GM12878 (cell line): ENCODE results near the gene ZDHHC14. TPM values are rescaled to one million over a fixed set of nuclear protein-coding genes. Genes with fewer than 3 reads are reported as not detected.

Source experiments
- ATAC-seq: fragments of 200-7000 bp; cut with Tn5 transposase; 3 replicates; pipeline ENCODE4 v1.9.1; 2020; ENCODE audit warnings: mild to moderate bottlenecking, moderate library complexity
- BruUV-seq: library from RNA; stranded (reverse); fragments of 400-500 nt; replicated peaks from 2 replicates; lab custom pipeline; 2021; lab: Mats Ljungman, UMichigan
- CTCF ChIA-PET: fragments of 300-600 bp; sonication (Branson Sonifier 250); formaldehyde crosslinking; extraction: SDS; loops from one replicate; lab custom pipeline; 2021; ENCODE audit warnings: inconsistent platforms; lab: Yijun Ruan, JAX
- POLR2A ChIA-PET: fragments of 350-600 bp; formaldehyde crosslinking; extraction: SDS; loops from one replicate; lab custom pipeline; 2021; ENCODE audit warnings: inconsistent platforms; lab: Charles Lee
- RAD21 ChIA-PET: fragments of 300-600 bp; sonication (Branson Sonifier 250); formaldehyde crosslinking; loops from one replicate; lab custom pipeline; 2023; ENCODE audit warnings: antibody characterized with exemption; ENCODE audit not compliant: unreplicated experiment; lab: Charles Lee
- SMC1A ChIA-PET: fragments of 300-600 bp; sonication (Branson Sonifier 250); formaldehyde crosslinking; loops from one replicate; lab custom pipeline; 2023; ENCODE audit not compliant: unreplicated experiment, uncharacterized antibody; lab: Charles Lee
- DNase-seq: peaks from one replicate; pipeline ENCODE4 v3.0.0-alpha.2; 2011; ENCODE audit warnings: low read depth, low spot score
- FAIRE-seq: peaks from 3 replicates; lab custom pipeline; 2011; peaks lifted over from hg19 to GRCh38; lab: Jason Lieb, UNC
- H2AFZ ChIP-seq: 2 replicates; pipeline ENCODE4 v1.6.0; 2011; ENCODE audit warnings: low read depth, low read length, control low read depth; ENCODE audit not compliant: control insufficient read depth
- H3K27ac ChIP-seq: 2 replicates; pipeline ENCODE4 v1.5.1; 2011; ENCODE audit warnings: control low read depth; ENCODE audit not compliant: control insufficient read depth, insufficient read depth
- H3K27me3 ChIP-seq, 2 experiments: replicated peaks in 1 of 2; 2 replicates each; pipeline versions ENCODE4 v1.6.0 to v1.6.1; 2011; ENCODE audit warnings: low read length in 1 of 2; ENCODE audit not compliant: control insufficient read depth in 2 of 2, insufficient read depth in 2 of 2
- H3K36me3 ChIP-seq, 2 experiments: 2 replicates each; pipeline ENCODE4 v1.5.1; 2011; ENCODE audit warnings: low read length in 1 of 2; ENCODE audit not compliant: control insufficient read depth in 2 of 2, insufficient read depth in 2 of 2
- H3K4me1 ChIP-seq: 2 replicates; pipeline ENCODE4 v1.6.1; 2011; ENCODE audit warnings: mild to moderate bottlenecking, low read length, moderate library complexity, mixed read lengths; ENCODE audit not compliant: control insufficient read depth, insufficient read depth
- H3K4me2 ChIP-seq: 2 replicates; pipeline ENCODE4 v1.6.0; 2011; ENCODE audit warnings: control low read depth; ENCODE audit not compliant: control insufficient read depth, insufficient read depth
- H3K4me3 ChIP-seq: fragments of 200-600 bp; sonication (generic); 2 replicates; pipeline ENCODE4 v1.5.1; 2016
- H3K79me2 ChIP-seq: 2 replicates; pipeline ENCODE4 v1.6.0; 2011; ENCODE audit warnings: low read length; ENCODE audit not compliant: control insufficient read depth, insufficient read depth
- H3K9ac ChIP-seq: 2 replicates; pipeline ENCODE4 v1.8.0; 2011; ENCODE audit warnings: low read length, control low read depth, mixed read lengths; ENCODE audit not compliant: control insufficient read depth, insufficient read depth
- H3K9me3 ChIP-seq: replicated peaks from 3 replicates; pipeline ENCODE4 v1.5.1; 2011; ENCODE audit warnings: mild to moderate bottlenecking, low read length; ENCODE audit not compliant: control insufficient read depth, insufficient read depth
- H4K20me1 ChIP-seq: 2 replicates; pipeline ENCODE4 v1.6.0; 2011; ENCODE audit not compliant: control insufficient read depth, insufficient read depth
- BCLAF1 ChIP-seq: fragments of 450-650 bp; IDR thresholded peaks from 2 replicates; pipeline ENCODE4 v1.6.1; 2017; ENCODE audit warnings: antibody characterized with exemption, mild to moderate bottlenecking, moderate library complexity
- CBX3 ChIP-seq: fragments of 200-600 bp; sonication (generic); IDR thresholded peaks from 2 replicates; pipeline ENCODE4 v1.6.1; 2016; ENCODE audit warnings: low read depth, borderline replicate concordance
- MTA3 ChIP-seq: IDR thresholded peaks from 2 replicates; pipeline ENCODE4 v1.6.1; 2012; ENCODE audit warnings: low read length, inconsistent platforms, borderline replicate concordance
- MXI1 ChIP-seq: fragments of 150-350 bp; IDR thresholded peaks from 2 replicates; pipeline ENCODE4 v1.6.1; 2011; ENCODE audit warnings: low read depth, mild to moderate bottlenecking, inconsistent platforms, low read length, improper control_type of control experiment
- POU2F2 ChIP-seq: IDR thresholded peaks from 3 replicates; pipeline ENCODE4 v1.6.1; 2011; ENCODE audit warnings: low read depth, mild to moderate bottlenecking, low read length, borderline replicate concordance
- SMAD5 ChIP-seq: IDR thresholded peaks from 2 replicates; pipeline ENCODE4 v1.6.1; 2016; ENCODE audit warnings: antibody characterized with exemption, low read depth
- TAF1 ChIP-seq: IDR thresholded peaks from 2 replicates; pipeline ENCODE4 v1.6.1; 2011; ENCODE audit warnings: mild to moderate bottlenecking, low read depth, low read length, borderline replicate concordance
- ZBTB11 ChIP-seq: fragments of 450-650 bp; formaldehyde crosslinking; IDR thresholded peaks from 2 replicates; pipeline ENCODE4 v1.5.0; 2022; ENCODE audit warnings: mild to moderate bottlenecking, missing genetic modification characterization
- ZNF217 ChIP-seq: fragments of 450-650 bp; IDR thresholded peaks from 2 replicates; pipeline ENCODE4 v1.6.1; 2017; ENCODE audit warnings: antibody characterized with exemption, mild to moderate bottlenecking
- WGBS: methylation state at CpG from one replicate; pipeline ENCODE4 v1.1.6; 2016; ENCODE audit warnings: low lambda C conversion rate; ENCODE audit not compliant: insufficient replicate concordance, insufficient coverage; ENCODE audit errors: missing lambda C conversion rate; 5-methylcytosine and 5-hydroxymethylcytosine counted together
- in situ Hi-C: fragments of 300-500 bp; cut with MboI; formaldehyde crosslinking; loops from 9 replicates; pipeline ENCODE4 v1.14.3; 2018; ENCODE audit warnings: mixed read lengths
- intact Hi-C: fragments of 100-400 bp; cut with micrococcal nuclease; formaldehyde crosslinking; loops from one replicate; pipeline ENCODE4 v1.14.2; 2022; ENCODE audit not compliant: unreplicated experiment
- polyA plus RNA-seq, 11 experiments: library from polyadenylated mRNA; depleted of rRNA in 4 of 11; unstranded in 6 of 11; stranded (reverse) in 5 of 11; fragments of >200 nt; fragmentation: Nextera tagmentation in 4 of 11; fragmentation: Illumina TruSeq in 1 of 11; extraction: Ambion mirVana in 4 of 11; extraction: Trizol in 1 of 11; gene quantifications; 1 replicate in 1 of 11; 2 replicates in 10 of 11; pipeline versions ENCODE4 v1.2.1 to v1.2.3, GENCODE V29; 2011 to 2016; ENCODE audit warnings: inconsistent platforms in 2 of 11, missing spikeins in 2 of 11, low read depth in 1 of 11
- total RNA-seq, 4 experiments: library from RNA; depleted of rRNA in 3 of 4; stranded (reverse); fragments of >200 nt in 3 of 4; fragmentation: Illumina TruSeq in 1 of 4; extraction: Trizol in 1 of 4; gene quantifications; 2 replicates each; pipeline versions ENCODE4 v1.2.1 to v1.2.3, GENCODE V29; 2013 to 2021
- TF ChIP-seq, protein P1 (sequence below): fragments of 450-650 bp; IDR thresholded peaks from 2 replicates; pipeline ENCODE4 v1.6.1; 2017; ENCODE audit warnings: low read depth, mild to moderate bottlenecking, moderate library complexity
- TF ChIP-seq, protein P2 (sequence below): fragments of 450-650 bp; IDR thresholded peaks from 2 replicates; pipeline ENCODE4 v1.6.1; 2018; ENCODE audit warnings: borderline replicate concordance, mild to moderate bottlenecking; ENCODE audit not compliant: partially characterized antibody

ZDHHC14 gene
- total and polyA plus RNA-seq, 10 of the 15 experiments (the other 5 are each of a cell fraction or from before 2014, with no cell fraction given) = 0.15 to 16.0 (median 0.76) TPM; not detected in 1

- no peak for TF ChIP-seq ZBTB11 (CRISPR knock-in tag)
- no peak for TF ChIP-seq SMAD5
- TF ChIP-seq MTA3 = no peak
Observed at GRCh38 chr6:157361886-157362285, 19.1 kb upstream of the ZDHHC14 start (continued).

DNA sequence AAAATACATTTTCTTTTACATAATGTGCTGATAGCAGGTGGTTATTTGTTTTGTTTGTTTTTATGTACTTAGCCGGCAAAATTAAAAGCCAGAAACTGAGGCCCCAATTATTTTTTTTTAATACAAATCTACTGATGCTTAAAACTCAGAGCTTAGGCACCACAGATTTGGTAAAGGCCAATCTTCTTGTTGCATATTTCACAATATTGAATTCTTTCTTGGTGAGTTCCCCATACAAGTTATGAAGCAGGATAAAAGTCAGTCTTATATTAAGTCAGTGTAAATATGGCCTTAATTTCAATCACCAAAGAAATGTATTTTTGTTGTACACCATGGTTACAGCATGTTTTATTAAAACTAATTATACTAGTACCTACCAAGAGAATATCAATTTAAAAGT lies 16.3 kb upstream of the ZDHHC14 start:
- H3K27me3 ChIP-seq = peaks cover 0 to 6% of the 10 kb centered on the region in 2 experiments; a peak in 3 of 4 replicates
- H4K20me1 ChIP-seq = no peaks in the 10 kb centered on the region
- no peak overlapping the region for H3K4me2 ChIP-seq
- no peak overlapping the region for H3K4me3 ChIP-seq
- no peak overlapping the region for H3K9ac ChIP-seq
- RAD21 ChIA-PET = no interaction called here
- DNase-seq (no peak), ATAC-seq (no peak), FAIRE-seq (no peak)
- WGBS = 100% methylated on average over 1 of the region's 1 CpG
- intact Hi-C loops = loop anchor here (5.0 kb wide), 1 partner anchor 98 kb away; no protein-coding TSS in a partner anchor
- in situ Hi-C loops = no loop called here
- H3K27ac ChIP-seq = no peak overlapping the region
- SMC1A ChIA-PET = interaction anchor here (0.9 to 1.6 kb wide), 4 partner anchors 8 to 509 kb away, joined by 3 to 6 read pairs (median 3); no protein-coding TSS in a partner anchor
- H2AFZ ChIP-seq = no peak overlapping the region
- no peaks in the 10 kb centered on the region for H3K36me3 ChIP-seq
- POLR2A ChIA-PET = interaction anchor here (0.8 kb wide), 1 partner anchor 204 kb away, joined by 3 read pairs; no protein-coding TSS in a partner anchor
- no peaks in the 10 kb centered on the region for H3K79me2 ChIP-seq
- no peaks in the 10 kb centered on the region for H3K9me3 ChIP-seq
- peaks cover 9% of the 10 kb centered on the region for H3K4me1 ChIP-seq
- BruUV-seq = no TSS peak
- CTCF ChIA-PET = interaction anchor here (1.4 kb wide), 2 partner anchors 9 to 29 kb away, joined by 5 read pairs; no protein-coding TSS in a partner anchor
- TF ChIP-seq TAF1 (no peak), ZNF217 (no peak), CBX3 (no peak), BCLAF1 (no peak), POU2F2 (no peak), MXI1 (no peak)
- TF ChIP-seq, protein P1, sequence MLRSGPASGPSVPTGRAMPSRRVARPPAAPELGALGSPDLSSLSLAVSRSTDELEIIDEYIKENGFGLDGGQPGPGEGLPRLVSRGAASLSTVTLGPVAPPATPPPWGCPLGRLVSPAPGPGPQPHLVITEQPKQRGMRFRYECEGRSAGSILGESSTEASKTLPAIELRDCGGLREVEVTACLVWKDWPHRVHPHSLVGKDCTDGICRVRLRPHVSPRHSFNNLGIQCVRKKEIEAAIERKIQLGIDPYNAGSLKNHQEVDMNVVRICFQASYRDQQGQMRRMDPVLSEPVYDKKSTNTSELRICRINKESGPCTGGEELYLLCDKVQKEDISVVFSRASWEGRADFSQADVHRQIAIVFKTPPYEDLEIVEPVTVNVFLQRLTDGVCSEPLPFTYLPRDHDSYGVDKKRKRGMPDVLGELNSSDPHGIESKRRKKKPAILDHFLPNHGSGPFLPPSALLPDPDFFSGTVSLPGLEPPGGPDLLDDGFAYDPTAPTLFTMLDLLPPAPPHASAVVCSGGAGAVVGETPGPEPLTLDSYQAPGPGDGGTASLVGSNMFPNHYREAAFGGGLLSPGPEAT = no peak
- TF ChIP-seq, protein P2, sequence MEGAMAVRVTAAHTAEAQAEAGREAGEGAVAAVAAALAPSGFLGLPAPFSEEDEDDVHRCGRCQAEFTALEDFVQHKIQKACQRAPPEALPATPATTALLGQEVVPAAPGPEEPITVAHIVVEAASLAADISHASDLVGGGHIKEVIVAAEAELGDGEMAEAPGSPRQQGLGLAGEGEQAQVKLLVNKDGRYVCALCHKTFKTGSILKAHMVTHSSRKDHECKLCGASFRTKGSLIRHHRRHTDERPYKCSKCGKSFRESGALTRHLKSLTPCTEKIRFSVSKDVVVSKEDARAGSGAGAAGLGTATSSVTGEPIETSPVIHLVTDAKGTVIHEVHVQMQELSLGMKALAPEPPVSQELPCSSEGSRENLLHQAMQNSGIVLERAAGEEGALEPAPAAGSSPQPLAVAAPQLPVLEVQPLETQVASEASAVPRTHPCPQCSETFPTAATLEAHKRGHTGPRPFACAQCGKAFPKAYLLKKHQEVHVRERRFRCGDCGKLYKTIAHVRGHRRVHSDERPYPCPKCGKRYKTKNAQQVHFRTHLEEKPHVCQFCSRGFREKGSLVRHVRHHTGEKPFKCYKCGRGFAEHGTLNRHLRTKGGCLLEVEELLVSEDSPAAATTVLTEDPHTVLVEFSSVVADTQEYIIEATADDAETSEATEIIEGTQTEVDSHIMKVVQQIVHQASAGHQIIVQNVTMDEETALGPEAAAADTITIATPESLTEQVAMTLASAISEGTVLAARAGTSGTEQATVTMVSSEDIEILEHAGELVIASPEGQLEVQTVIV = no peak
